COLO668 (cell line): Measurements from ENCODE around the gene CABP1.
A peak's percentile ranks its signal among the peaks of the same experiment; 100 is the strongest.

Experiments
- DNase-seq: peaks from one replicate; lab custom pipeline; 2025; ENCODE audit not compliant: unreplicated experiment; lab: John Stamatoyannopoulos, UW

Gene CABP1

GRCh38 chr12:120690978-120691377, 50.6 kb downstream of the CABP1 start:
- DNase-seq = no peak

GRCh38 chr12:120692524-120693033, 52.2 kb downstream of the CABP1 start:
- DNase-seq = no peak

- no peak for DNase-seq
These were observed 53.4 kb downstream of the CABP1 start for GRCh38 chr12:120693848-120694247.

- no peak for DNase-seq
These were observed 56.2 kb downstream of the CABP1 start for GRCh38 chr12:120696626-120697025.

GRCh38 chr12:120697344-120697743, 56.9 kb downstream of the CABP1 start:
- DNase-seq = no peak

- DNase-seq = no peak
These were observed 58.2 kb downstream of the CABP1 start for GRCh38 chr12:120698665-120699064.

- DNase-seq = no peak
These were observed 59.1 kb downstream of the CABP1 start for GRCh38 chr12:120699553-120699952.

- DNase-seq = no peak
These were observed 60.5 kb downstream of the CABP1 start for GRCh38 chr12:120700886-120701285.

- no peak for DNase-seq
These were observed 62.2 kb downstream of the CABP1 start for GRCh38 chr12:120702637-120703036.

- DNase-seq = no peak
These were observed 63.0 kb downstream of the CABP1 start for GRCh38 chr12:120703311-120703942.

- DNase-seq = no peak
These were observed 65.2 kb downstream of the CABP1 start for GRCh38 chr12:120705618-120706017.

- no peak for DNase-seq
These were observed 65.6 kb downstream of the CABP1 start for GRCh38 chr12:120706029-120706428.

- DNase-seq = no peak
These were observed 68.2 kb downstream of the CABP1 start for GRCh38 chr12:120708651-120709050.

- peak; percentile 86 for DNase-seq
These were observed 69.8 kb downstream of the CABP1 start, which contains the start of gene UNC119B for GRCh38 chr12:120710031-120710804. TSS of gene UNC119B (plus strand) at chr12:120710458. CDS start at chr12:120710475, 17 bp downstream.

- peak; percentile 43 for DNase-seq
These were observed 70.4 kb downstream of the CABP1 start for GRCh38 chr12:120710805-120711296.

GRCh38 chr12:120711411-120711810, 71.0 kb downstream of the CABP1 start:
- no peak for DNase-seq

- no peak for DNase-seq
These were observed 72.2 kb downstream of the CABP1 start for GRCh38 chr12:120712610-120713009.

GRCh38 chr12:120713861-120714482, 73.5 kb downstream of the CABP1 start:
- peak; percentile 73 for DNase-seq
